NOMO-1 (cell line): ENCODE measurements around the gene TNFAIP6.
"Not testable (repeated sequence)": the region's sequence is repeated elsewhere in the genome, so short reads cannot be mapped to it uniquely, and the experiment has no call there.

Experiments used
- DNase-seq, 2 experiments: peaks; one replicate each; lab custom pipeline; 2025; ENCODE audit not compliant: unreplicated experiment in 2 of 2; lab: John Stamatoyannopoulos, UW

The TNFAIP6 gene, protein sequence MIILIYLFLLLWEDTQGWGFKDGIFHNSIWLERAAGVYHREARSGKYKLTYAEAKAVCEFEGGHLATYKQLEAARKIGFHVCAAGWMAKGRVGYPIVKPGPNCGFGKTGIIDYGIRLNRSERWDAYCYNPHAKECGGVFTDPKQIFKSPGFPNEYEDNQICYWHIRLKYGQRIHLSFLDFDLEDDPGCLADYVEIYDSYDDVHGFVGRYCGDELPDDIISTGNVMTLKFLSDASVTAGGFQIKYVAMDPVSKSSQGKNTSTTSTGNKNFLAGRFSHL

GRCh38 chr2:151357359-151357758, at the start of gene TNFAIP6:
TNFAIP6 (plus strand) TSS chr2:151357592; CDS start chr2:151357667, 75 bp downstream.
- DNase-seq = peak; percentile 61 to 92

- not testable (repeated sequence) for DNase-seq
Observed at GRCh38 chr2:151310313-151310712, 47.1 kb upstream of the TNFAIP6 start.

- not testable (repeated sequence) for DNase-seq
Observed at GRCh38 chr2:151312440-151312839, 45.0 kb upstream of the TNFAIP6 start.

DNA sequence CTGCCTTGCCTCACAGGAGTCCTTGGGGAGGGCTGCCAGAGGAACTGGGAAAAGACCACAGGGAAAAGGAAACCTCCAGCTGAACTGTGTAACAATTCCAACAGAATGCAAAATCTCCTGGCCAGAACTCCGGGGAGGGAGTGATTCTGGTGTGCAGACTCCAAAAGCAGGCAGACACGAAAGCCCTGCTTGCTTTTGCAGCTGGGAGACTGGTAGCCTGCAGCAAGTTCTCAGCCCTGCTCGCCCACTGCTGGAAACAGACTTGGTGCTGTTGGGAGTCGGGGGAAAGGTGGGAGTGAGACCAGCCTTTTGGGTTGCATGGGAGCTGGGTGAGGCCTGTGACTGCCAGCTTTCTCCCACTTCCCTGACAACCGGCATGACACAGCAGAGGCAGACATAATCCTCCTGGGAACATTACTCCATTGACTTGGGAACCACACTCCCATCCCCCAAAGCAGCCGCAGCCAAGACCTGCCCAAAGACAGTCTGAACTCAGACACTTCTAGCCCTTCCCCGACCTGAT, 42.0 kb upstream of the TNFAIP6 start:
- DNase-seq = no peak

GRCh38 chr2:151325581-151326095, 31.8 kb upstream of the TNFAIP6 start:
- peak; percentile 19 to 41 for DNase-seq

- DNase-seq = no peak
Observed at GRCh38 chr2:151326554-151326953, 30.8 kb upstream of the TNFAIP6 start.

GRCh38 chr2:151329998-151330397, 27.4 kb upstream of the TNFAIP6 start:
- no peak for DNase-seq

DNA sequence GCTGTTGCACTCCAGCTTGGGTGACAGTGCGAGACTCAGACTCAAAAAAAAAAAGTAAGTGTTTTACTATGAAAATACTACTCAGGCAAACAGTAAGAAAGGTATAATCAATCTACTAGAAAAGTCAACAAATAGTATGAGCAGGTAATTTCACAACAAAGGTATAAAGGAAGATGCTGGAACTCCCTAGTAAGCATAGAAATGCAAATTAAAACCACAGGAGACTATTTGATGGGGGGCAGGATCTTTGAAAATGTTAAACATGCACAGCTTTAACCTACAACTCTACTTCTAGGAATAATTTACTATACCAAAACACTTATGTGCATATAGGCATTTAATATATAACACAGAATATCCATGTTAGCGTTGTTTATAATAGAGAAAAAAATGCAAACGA, 24.3 kb upstream of the TNFAIP6 start:
- no peak for DNase-seq

DNA sequence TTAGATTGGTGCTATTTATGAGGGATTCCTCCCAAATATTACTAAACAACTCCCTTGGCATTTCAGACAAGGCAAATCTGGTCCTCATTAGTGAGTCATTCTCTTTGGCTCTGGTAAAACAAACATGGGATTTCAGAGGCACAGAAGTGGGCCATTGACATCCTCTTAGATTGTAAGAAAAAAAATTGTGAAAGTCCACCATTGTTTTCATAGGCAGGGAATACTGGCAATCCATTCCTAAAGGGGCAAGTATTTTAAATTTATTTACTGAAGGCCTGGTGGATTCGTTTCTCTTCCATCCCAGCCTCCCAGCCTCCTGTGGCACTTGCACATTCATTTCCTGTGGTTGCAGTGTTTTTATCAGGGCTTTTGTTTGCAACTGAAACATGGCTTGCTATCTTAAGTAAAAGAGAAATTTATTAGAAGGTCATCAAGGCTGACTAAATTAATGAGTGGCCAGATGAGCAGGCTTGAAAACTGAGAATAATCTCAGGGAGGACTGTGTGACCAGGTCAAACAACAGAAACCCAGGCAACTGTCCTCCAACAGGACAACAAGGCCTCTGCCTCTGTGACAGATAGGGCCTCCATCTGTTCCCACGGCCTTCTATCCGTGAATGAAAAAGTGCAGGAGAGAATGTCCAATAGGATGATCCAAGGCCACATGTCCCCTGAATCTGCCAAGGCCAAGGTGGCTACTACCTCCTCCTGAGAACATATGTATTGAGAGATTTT, 23.1 kb upstream of the TNFAIP6 start:
- DNase-seq = no peak

- no peak for DNase-seq
Observed at GRCh38 chr2:151336863-151337371, 20.5 kb upstream of the TNFAIP6 start.

DNA sequence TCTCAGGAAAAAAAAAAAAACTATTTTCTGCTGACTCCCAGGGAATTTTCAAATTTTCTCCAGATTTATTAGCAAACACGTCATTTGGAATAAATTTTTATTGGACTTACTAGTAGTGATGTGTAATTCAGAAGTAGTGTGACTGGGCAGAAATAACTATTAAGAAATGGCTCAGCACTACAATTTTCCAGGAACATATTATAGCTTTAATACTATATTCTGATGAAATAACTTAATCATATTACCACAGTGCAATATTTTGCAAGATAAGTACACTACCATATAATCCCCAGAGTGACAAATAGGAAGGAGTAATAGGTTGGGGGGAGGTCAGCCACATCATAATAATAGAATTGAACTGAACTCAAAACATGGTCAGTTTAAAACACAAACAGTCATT, 19.7 kb upstream of the TNFAIP6 start:
- no peak for DNase-seq

GRCh38 chr2:151338115-151338514, 19.3 kb upstream of the TNFAIP6 start:
- no peak for DNase-seq

DNA sequence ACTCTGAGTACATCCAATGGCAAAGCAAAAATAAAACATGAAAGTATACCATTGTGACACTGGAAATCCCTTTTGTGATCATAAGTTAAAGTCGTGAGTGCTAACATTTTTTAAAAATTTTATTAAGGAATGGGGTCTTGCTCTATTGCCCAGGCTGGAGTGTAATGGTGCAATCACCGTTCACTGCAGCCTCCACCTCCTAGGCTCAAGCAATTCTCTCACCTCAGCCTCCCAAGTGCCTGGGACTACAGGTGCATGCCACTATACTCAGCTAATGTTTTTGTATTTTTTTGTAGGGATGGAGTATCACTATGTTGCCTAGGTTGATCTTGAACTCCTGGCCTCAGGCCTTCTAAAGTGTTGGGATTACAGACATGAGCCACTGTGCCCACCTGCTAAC, 14.3 kb upstream of the TNFAIP6 start:
- DNase-seq = no peak

GRCh38 chr2:151344191-151344590, 13.2 kb upstream of the TNFAIP6 start:
- DNase-seq = not testable (repeated sequence)

GRCh38 chr2:151344906-151345305, 12.5 kb upstream of the TNFAIP6 start:
- DNase-seq = no peak

DNA sequence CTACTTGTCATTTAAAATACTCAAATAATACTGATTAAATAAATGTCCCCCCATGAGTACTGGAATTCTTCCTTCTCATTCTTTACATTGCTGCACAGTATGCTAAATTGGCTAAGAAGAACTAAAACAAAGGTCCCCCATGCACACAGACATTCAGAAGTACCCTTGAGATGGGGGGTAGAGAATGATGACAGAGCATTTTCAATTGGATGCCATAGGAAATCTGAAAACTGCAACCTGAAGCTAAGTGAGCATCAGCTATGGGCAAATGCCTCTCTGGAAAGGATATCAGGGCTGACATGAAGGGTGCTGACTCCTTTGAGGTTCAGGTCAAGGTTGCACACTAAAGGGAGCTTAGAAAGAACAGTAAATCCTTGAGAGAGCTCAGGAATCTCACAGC, 10.1 kb upstream of the TNFAIP6 start:
- DNase-seq = no peak

GRCh38 chr2:151347906-151348305, 9.5 kb upstream of the TNFAIP6 start:
- peak; percentile 7 to 63 for DNase-seq

- DNase-seq = no peak
Observed at GRCh38 chr2:151350579-151351195, 6.7 kb upstream of the TNFAIP6 start.

- DNase-seq = no peak
Observed at GRCh38 chr2:151353995-151354394, 3.4 kb upstream of the TNFAIP6 start.

DNA sequence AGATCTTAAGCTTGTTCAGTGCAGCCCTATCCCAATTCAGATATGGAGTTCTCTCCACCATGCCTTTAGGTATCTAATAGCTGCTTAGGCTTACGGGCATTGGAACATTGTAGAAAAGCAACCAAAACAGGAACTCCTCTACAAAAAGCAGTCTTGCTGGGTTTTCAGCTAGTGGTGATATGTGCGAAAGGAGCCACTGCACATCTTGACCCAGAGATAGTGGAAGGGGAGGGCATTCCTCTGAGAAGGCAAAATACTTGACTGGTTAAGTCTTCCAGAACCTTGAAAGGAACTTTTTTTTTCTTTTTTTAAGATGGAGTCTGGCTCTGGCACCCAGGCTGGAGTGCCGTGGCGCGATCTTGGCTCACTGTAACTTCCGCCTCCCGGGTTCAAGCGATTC, 2.6 kb upstream of the TNFAIP6 start:
- no peak for DNase-seq
